CMK (cell line): Measurements from ENCODE around the gene GARIN5B.

ENCODE experiments used
- DNase-seq: peaks from one replicate; pipeline ENCODE4 v3.0.0-alpha.2; 2010; ENCODE audit warnings: low read depth

GARIN5B gene

DNA sequence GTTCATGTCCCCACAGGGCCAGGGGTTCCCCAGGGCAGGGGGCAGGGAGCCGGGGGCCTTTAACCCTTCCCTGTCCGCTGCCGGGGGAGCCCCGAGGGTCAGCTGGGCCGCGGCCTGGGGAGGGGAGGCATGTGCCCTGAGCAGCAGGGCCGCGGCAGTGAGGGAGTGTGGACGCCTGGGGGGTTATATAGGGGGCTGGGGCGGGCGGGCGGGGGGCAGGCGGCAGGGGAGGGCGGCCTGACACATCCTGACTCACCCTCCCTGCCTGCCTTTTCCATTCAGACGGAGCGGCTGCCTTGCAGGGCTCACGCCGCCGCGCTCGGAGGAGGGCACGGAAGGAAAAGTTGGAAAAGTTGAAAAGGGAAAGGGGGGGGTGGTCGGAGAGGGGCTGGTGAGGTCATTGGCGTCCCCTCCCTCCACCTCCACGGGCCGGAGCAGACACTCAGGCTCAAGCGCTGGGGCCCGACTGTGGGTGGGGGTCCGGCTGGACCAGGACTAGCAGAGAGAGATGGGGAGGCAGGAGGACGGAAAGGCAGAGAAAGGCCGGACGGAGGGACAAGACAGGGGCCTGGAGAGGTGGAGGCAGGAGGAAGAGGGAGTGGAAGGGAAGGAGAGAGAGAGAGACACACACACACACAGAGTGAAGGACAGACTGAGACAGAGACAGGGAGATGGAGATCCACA is 7.4 kb upstream of the GARIN5B start, which contains the start of gene IL11:
TSS of gene IL11 (minus strand) at position 159 of the 684 bp plus-strand sequence. CDS start at position 6, 153 bp downstream.
- DNase-seq, result no peak

- no peak for DNase-seq
Observed at GRCh38 chr19:55369653-55370304, 6.7 kb upstream of the GARIN5B start.

- DNase-seq, result no peak
Observed at GRCh38 chr19:55368701-55369563, 5.9 kb upstream of the GARIN5B start.

GRCh38 chr19:55368106-55368505 is 5.0 kb upstream of the GARIN5B start:
- no peak for DNase-seq

GRCh38 chr19:55366790-55367189 is 3.7 kb upstream of the GARIN5B start:
- no peak for DNase-seq

- DNase-seq, result no peak
Observed at GRCh38 chr19:55365964-55366363, 2.9 kb upstream of the GARIN5B start.

DNA sequence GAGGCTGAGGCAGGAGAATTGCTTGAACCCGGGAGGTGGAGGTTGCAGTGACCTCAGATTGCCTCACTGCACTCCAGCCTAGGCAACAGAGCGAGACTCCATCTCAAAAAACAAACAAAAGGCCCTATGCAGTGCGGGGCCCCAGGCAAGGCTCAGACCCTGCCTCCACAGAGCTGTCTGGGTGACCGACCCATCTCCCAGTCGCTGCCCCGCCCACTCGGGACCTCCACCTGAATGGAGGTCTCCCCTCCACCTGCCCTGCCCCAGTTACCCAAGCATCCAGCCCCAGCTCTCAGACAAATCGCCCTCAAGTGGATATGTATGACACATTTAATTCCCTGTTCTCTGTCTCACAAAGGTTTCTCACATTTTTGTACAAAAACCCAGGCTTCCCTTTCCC is 2.2 kb upstream of the GARIN5B start:
- no peak for DNase-seq

- DNase-seq, result no peak
Observed at GRCh38 chr19:55362174-55362989, 678 bp downstream of the GARIN5B start.

DNA sequence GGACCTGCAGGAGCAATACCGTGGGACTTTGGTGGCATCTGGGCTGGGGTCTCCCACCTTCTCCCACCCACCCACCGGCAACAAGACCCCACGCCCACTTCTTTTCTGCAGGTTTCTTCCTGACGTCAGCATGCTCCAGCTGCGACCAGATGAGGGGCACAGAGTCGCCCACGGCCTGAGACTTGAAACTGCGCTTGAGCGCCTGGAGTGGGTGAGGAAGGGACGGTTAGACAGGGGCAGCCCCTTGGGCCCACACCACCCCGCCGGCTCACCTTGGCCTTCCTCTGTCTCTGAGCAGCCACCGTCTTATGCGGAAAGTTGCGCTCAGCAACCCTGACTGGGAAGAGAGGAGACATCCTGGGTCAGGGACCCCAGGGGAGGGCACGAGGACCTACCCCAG is 2.2 kb downstream of the GARIN5B start:
- DNase-seq, result no peak

- no peak for DNase-seq
Observed at GRCh38 chr19:55358943-55359908, 3.8 kb downstream of the GARIN5B start.

DNA sequence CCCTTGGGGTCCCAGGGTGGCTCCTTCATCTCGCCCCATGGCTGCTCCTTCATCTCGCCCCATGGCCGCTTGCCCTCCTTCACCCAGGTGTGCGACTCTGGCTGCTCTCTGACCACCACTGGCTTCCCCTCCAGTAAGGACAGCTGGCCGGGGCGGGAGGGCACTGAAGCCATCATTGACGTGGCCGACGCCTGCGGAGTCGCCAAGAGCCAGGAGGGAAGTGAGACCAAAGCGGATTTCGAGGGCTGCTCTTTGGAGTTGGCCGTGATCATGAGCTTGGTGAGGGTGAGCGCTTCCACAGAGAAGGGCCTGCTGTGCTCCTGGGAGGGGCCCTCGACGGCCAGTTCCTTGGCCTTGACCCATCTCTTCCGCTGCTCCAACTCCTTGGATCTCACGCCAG is 4.6 kb downstream of the GARIN5B start:
- no peak for DNase-seq

DNA sequence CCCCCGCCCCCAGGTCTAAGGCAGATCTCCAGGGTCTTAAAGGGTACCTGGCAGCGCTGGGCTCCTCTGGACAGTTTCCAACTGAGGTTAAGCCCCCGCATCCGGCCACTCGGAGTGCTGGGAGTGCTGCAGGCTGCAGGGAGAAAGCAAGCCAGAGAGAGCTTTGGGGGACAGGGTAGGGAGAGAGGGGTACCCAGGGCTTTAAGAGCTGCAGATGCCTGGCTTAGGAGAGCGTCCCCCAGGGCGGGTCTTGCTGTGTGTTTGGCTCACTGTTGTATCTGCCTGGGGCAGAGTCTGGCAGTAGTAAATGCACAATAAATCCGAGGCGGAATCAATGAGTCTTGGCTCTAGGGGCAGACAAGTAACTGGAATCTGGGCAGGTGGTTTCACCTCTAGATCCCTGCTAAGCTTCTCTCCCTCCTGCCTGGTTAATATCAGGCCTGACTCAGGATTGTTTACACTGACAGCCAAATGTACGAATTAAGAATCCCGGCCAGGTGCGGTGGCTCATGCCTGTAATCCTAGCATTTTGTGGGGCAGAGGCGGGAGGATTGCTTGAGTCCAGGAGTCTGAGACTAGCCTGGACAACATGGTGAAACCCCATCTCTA is 7.7 kb downstream of the GARIN5B start:
- DNase-seq, result no peak

DNA sequence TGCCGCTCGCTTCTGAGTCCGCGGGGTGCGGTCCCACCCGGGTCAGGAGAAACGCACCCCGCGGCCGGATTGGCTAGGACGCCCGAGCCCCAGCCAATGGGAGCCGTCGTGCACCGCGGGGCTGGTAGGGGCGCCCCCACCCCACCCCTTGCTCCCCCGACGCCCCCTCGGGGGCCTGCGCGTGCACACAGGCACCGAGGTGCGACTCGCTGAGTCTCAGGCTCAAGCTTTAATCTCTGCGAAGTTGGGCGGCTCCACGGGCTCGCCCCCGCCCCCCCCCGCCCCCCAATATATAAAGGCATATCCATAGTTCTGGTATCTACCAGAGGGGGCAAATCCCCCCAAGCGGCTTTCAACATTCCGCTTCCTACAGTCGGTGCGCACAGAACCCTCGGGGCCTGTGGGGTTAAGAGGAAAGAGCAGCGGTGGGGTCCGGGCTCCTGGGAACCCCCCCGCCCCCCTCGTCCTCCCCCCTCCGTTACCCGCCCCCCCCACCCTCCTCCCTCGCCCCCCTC is 8.3 kb downstream of the GARIN5B start, which contains the start of gene COX6B2:
TSS of gene COX6B2 (minus strand) at position 22 of the 515 bp plus-strand sequence. CDS start 198 bp downstream, outside the sequence.
- no peak for DNase-seq

DNA sequence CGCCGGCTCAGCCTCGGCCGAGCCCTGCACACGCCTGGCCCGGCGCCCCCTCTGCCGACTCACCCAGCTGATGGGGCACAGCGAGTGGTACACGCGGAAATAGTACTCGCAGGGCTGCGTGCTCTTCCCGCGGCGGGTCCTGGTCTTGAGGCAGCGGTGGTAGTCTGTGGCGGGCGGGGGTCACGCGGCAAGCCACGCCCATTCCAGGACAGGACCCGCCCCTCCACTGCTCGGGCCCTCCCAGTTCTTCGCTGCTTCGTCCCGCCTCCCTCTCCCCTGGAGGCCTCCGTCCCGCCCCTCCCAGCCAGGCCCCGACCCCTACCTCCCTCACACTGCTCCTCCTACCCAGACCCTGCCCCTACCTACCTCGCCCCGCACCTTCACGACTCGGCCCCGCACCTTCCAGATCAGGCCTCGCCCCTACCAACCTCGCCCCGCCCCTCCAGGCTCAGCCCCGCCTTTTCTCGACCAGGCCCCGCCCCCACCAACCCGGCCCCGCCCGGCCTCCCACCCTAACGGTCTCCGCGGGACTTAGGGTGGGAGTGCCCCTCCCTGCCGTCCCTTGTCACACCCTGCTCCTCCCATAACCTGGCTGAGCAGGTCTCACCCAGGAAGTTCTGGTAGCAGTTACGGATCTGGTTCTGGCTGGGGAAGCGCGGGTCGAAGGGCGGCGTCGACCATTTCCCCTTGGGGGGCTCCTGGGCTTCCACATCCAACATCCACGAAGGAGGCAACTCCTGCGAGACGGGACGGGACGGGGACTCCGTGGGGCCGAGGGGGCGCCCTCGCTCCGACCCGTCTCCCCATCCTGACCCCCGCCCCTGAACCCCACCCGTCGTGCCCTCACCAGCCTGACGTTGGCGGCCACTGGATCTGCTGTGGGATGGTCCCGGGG is 9.0 kb downstream of the GARIN5B start:
- DNase-seq, result no peak

DNA sequence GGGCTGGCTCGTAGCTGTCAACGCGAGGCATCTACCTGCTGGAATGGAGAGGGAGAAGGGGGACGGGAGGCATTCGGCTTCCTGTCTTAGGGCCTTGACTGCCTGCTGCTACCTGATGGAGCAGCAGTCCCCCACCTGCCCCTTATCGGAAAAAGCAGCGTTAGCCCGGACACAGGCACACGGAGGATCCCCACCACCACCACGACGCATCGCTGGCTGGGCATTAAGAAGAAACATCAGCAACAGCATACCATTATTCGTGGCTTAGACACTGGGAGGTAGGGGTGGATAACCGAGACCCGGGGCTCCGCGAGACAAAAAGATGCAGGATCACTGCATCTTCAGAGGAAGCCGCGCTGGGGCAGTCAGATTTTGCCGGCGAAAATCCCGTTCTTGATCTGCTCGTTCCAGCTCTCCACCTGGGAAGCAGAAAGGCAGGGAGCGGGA is 9.7 kb downstream of the GARIN5B start:
- DNase-seq, result no peak

DNA sequence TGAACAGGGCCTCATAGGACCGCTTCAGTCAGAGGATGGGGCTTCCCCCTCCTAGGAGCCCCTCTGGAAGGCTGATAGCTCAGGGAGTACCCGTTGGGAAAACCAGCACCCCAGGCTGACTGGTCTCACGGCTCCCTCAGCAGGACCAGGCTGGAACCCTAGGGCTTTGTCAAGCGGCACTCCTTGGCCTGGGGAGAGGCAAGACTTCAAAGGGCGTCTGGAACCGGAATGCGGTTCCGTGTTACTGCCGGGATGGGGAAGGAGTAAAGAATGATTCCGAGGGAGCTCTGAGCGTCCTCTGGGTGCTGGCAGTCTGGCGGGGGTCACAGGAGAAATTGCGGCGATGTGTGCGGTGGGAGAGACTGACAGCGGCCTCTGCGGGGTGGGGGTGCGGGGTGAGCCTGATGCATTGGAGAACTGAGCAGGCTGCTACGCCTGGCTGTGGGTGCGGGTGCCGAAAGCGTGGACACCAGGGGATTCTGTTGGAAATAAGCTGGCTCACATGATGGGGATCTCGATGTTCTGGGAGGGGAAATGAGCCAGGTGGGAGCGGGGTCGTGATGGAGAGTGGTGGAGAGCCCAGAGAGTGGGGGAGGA is 10.4 kb downstream of the GARIN5B start:
- no peak for DNase-seq

- no peak for DNase-seq
Observed at GRCh38 chr19:55352040-55352439, 11.0 kb downstream of the GARIN5B start.

DNA sequence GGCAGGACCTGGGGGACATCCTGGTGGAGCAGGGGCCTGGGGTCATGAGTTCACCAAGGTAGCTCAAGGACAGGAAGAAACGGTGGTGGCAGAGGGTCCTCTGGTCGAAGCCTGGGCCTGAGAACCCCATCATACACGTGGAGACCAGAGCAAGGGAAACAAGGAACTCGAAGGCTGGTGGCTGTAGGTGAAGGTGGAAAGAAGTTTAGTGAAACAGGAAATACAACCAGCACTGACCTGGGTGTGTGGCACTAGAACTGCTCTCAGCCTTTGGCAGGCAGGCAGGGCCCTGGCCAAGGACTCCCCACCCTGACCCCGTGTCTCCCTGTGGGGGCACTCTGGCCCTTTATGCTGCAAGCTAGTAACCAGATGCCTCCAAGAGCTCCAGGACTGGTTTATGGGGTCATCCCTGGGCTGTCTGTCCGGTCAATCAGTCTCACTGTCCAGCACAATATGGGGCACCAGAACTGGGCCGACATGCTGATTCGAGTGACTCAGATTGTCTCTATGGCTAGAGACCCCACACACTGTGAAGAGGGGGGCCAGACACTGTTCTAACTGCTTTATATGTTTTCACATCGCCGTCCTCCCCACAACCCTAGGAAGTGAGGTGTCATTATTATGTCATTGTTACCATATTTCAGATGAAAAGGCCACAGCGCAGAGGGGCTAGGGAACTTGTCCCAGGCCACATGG is 12.3 kb downstream of the GARIN5B start:
- DNase-seq, result no peak
